ENCODE measurements around the gene ERICH4.

DNA sequence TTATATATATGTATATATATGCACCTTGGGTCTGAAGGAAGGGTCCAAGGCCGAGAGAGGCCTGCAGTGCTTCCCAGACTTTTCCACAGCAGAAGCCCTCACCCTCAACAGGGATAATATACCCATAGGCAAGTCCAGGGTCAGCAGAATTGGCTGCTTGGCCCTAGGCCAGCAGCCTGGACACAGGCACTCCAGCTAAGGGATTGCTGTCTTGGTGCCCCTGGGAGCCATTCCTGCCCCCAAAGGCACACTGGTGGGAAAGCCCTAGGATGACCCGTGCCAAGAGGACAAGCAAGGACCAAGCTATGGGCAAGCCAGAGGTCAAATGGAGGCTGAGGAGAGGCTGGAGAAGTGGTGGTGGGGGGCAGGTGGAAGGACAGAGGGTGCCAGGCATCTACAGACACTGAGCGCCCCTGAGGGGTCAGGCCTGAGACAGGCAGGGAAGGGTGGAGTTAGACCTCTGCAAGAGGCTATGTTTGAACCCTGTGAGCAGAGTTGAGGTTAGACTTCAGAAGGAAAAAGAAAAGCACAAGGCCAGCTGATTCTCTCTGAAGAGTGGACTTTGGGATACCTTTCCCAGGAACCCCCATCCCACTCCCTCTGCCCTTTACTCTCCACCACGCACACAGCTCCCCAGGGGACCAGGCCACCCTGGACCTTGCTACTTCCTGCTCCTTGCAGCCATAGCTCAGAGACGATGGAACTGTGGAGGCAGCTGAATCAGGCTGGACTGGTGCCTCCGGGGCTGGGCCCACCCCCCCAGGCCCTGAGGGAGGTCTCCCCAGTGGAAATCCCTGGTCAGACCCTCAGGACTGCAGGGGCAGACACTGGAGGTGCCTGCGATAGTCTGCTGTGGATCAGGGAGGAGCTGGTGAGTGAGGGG lies at the start of gene ERICH4:
- TF ChIP-seq SAP30 (IDR thresholded peaks at IDR 0.05; ENCODE audit: insufficient read depth, insufficient replicate concordance, low read length) (no peak), CTCF (IDR thresholded peaks at IDR 0.05; ENCODE audit: control extremely low read depth in 1 of 3, insufficient read depth in 1 of 3, low read depth in 1 of 3, low read length in 3 of 3) (no peak), FOSL1 (IDR thresholded peaks at IDR 0.05; ENCODE audit: insufficient read depth, low read depth, low read length) (no peak), POLR2AphosphoS5 (IDR thresholded peaks at IDR 0.05; ENCODE audit: low read depth, low read length) (no peak)
